SKM-1 treated with dmso at 0.1 percent for 144 hours (cell line): Measurements from ENCODE around the gene PLCH2.
"Not testable (repeated sequence)": the region's sequence is repeated elsewhere in the genome, so short reads cannot be mapped to it uniquely, and the experiment has no call there.

Experiments
- DNase-seq: peaks from one replicate; lab custom pipeline; 2025; ENCODE audit not compliant: unreplicated experiment; lab: John Stamatoyannopoulos, UW

Gene PLCH2

DNA sequence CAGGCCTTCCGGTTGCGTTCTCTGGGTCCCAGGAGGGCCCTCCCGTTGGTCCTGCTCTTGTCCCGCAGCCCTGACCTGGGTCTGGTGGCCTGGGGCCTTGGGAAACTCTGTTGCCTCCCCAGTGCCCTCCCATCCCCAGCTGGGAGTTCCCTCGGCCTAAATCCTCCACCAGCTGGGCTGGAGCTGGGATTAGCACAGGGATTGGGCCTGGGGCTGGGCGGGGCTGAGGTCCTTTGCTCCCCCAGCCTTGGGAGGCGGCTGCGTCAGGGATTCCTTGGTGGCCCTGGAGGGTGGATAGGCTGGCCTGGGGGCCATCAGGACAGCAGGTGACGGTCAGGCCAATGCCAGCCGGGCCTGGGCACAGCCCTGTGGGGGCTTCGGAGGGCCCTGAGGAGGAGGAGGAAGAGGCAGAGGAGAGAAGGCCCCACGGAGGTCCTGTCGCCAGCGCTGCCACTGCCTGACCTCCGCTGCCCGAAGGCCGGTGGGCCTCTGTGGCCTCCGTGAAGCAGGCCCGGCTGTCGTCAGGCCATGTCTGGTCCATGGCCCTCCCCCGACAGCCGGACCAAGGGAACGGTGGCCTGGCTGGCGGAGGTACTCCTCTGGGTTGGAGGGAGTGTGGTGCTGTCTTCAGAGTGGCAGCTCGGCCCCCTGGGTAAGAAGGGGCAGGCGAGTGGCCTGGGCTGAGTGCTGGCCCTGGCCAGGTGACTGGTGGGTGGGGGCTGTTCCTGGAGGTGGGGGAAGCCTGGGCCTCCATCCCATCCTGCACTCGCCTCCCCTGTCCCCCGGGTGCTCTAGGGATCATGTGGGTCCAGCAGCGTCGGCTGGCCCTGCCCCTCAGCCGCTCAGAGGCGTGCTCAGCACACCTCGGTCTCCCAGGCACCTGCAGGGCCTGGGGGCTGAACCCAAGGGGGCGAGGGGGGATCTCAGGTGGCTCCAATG, at the start of gene PLCH2:
Gene PLCH2 (plus strand): TSS at position 229 of the 939 bp plus-strand sequence. CDS start 300 bp downstream, at position 529.
- DNase-seq: no peak

DNA sequence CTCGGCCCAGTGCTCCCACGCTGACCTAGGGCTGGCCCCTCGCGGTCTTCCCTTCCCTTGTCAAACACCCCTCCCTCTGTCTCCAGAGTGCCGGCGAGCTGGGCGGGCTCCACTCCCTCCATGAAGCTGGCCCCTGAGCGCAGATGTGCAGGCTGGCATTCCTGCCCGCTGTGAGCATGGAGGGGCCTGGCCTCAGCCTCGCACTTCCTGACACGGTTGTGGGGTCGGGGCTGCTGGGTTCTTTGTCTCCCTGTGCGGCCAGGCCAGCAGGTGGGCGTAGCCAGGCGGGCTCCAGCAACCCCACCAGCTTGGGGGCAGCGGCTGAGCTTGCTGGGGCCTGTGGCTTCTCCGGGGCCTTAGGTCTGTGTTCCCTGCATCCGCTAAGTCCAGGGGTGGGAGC, 49.5 kb upstream of the PLCH2 start:
- no peak for DNase-seq

DNA sequence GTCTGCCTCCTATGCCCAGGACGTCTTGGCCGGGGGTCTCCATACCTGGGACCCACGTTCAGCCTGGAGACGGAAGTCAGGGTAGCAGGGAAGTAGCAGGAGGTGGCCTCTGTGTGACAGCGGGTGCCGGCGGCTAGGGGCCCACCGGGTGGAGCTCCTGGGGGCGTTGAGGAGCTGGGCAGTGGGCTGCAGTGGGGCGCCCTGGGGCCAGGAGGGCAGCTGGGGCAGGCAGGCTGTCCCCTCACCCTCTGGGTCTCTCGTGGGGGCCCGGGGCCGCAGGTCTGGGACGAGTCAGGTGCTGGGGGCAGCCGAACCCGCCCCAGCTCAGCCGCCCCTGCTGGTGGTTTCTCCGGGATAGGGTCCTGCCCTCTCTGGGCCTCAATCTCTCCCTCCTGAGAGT, 49.0 kb upstream of the PLCH2 start:
- no peak for DNase-seq

GRCh38 chr1:2427976-2428375, 48.1 kb upstream of the PLCH2 start:
- DNase-seq: no peak

DNA sequence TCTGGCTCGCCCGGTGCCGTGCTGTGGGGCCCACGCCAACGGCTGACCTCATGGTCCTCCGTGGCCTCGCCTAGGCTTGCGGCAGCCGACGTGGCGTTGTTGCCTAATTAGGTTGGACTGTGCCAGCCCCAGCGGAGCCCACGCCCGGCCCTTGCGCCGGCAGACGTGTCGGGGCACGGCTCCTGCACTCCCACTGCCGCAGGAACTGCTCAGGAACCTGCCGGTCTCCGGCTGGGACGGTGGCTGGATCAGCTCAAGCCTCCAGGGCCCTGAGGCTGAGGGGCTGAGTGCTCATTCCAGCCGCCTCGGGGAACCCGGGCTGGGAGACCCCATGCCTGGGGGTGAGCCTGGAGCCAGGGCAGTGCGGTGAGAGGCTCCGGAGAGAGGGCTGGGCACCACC, 47.6 kb upstream of the PLCH2 start:
- no peak for DNase-seq

GRCh38 chr1:2429780-2430591, 46.1 kb upstream of the PLCH2 start:
- no peak for DNase-seq

GRCh38 chr1:2430592-2430973, 45.5 kb upstream of the PLCH2 start:
- DNase-seq: no peak

- DNase-seq: no peak
Measured at GRCh38 chr1:2431103-2431502, 45.0 kb upstream of the PLCH2 start.

GRCh38 chr1:2431518-2431917, 44.6 kb upstream of the PLCH2 start:
- no peak for DNase-seq

GRCh38 chr1:2432441-2432844, 43.6 kb upstream of the PLCH2 start:
- DNase-seq: no peak

- no peak for DNase-seq
Measured at GRCh38 chr1:2433196-2433595, 42.9 kb upstream of the PLCH2 start.

DNA sequence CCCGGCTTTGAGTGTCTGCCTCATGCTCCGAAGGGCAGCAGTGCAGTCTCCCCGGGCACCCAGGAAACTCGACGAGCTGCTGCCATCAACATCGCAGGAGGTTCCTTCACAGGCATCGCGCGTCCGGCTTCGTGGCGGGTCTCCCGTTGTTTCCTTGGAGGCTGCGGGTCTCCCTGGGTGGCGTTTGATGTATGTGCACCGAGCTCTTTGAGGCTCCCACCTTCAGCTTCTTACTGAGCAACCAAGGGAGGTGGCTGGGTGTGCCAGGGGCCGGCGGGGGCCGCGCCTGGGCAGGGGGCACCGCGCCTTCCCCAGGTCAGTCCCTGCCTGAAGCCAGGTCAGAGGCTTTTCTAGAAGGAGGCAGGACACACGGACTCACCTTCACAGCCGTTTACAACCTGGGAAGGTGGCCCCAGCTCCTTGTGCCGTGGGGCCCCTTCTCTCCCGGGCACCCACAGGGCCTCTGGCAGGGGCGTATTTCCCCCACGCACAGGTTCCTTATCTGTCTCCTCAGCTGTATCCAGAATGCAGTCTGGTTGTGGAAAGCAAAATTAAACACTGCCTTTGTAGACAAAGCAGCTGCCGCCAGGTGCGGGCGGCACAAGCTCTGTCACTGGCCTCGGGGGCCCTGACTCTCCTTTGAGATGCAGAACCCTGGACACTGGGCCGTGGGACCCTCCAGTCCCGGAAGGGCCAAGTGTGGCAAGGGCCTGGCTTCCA, 42.0 kb upstream of the PLCH2 start:
- no peak for DNase-seq

GRCh38 chr1:2435091-2435490, 41.0 kb upstream of the PLCH2 start:
- DNase-seq: no peak

- no peak for DNase-seq
Measured at GRCh38 chr1:2435746-2436355, 40.2 kb upstream of the PLCH2 start.

DNA sequence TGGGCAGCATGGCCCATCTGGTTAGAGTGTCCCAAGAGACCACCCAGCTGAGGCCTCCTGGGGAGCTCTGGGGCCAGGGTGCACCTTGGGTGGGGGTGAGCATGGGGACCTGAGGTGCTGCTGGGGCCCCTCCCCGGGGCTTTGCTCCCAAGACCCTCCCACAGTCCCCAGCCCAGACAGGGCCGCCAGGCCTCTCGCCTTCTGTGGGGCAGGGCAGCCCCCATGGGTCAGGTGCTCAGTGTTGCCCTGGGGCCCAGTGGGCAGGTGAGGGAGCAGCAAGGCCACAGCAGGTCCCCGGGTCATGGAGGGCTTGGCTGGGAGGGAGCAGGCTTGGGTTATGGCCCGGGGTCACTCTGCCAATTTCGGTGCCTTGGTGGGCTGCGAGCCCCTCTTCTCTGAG, 39.2 kb upstream of the PLCH2 start:
- no peak for DNase-seq

DNA sequence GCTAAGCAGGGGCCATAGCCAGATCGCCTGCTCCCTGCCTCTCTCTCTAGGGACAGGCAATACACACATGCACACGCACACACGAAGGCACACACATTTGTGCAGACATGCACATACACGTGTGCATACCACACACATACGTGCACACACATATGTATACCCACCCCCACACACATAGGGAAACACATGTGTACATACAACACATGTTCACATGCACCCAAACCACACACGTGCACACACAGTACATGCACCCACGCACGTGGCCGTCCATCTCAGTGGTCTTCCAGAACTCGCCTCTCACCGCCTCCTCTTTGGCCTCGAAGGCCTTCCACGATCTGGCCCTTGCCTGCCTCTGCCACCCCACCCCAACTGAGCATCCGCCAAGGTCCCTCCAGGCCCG, 38.5 kb upstream of the PLCH2 start:
- DNase-seq: no peak

GRCh38 chr1:2438038-2438437, 38.1 kb upstream of the PLCH2 start:
- no peak for DNase-seq

- no peak for DNase-seq
Measured at GRCh38 chr1:2438641-2439040, 37.4 kb upstream of the PLCH2 start.

DNA sequence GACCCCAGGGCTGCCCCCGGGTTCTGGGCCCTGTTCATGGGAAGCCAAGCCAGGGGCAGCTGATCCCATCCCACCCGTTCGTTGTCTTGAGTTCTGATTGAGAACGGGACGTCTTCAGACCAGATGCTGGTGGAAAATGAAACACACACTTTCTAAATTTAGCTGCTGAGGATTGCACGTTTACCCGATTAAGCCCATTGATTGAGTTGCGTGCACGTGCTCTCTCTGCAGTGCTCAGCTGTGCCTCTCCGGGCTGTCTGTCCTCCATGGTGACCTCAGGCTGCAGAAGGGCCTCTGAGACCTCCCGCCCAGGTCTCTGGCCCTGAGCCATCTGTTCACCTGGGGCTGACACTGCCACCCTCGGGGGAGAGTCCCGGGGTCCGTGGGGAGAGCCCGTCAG, 36.7 kb upstream of the PLCH2 start:
- DNase-seq: no peak

- DNase-seq: not testable (repeated sequence)
Measured at GRCh38 chr1:2440346-2440745, 35.7 kb upstream of the PLCH2 start.

DNA sequence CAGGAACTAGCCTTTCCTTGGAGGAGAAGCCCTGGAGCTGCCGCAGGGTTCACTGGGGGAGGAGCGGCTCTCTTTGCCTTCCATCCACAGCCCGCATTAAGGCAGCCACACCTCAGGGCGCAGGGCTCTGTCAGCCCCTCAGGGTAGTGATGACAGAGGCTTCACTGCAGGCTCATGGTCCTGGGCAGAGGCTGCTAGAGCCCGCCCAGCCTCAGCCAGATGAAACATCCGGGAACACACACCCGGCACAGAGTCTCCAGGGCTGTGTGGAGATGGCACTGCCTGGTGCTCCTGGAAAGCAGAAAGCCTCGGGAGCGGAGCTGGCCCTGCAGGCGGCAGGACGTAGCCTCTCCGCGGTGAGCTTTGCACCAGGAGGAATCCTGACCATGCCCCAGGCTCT, 34.3 kb upstream of the PLCH2 start:
- DNase-seq: no peak
